HL-60 (cell line): Measurements from ENCODE around the gene GAB2.

Experiments
- DNase-seq, 2 experiments: peaks; one replicate each; pipeline ENCODE4 v3.0.0-alpha.2; 2010 to 2020; ENCODE audit warnings: low read depth in 1 of 2, low spot score in 1 of 2
- H3K27ac ChIP-seq: fragments of 250-450 bp; sonication (Bioruptor Pico); replicated peaks from 2 replicates; pipeline ENCODE4 v1.5.1; 2020; ENCODE audit warnings: mild to moderate bottlenecking, moderate library complexity
- H3K27me3 ChIP-seq: fragments of 250-450 bp; sonication (Bioruptor Pico); 2 replicates; pipeline ENCODE4 v1.5.1; 2021; ENCODE audit warnings: mild to moderate bottlenecking, moderate library complexity; ENCODE audit not compliant: insufficient read depth, poor library complexity, severe bottlenecking
- H3K4me3 ChIP-seq: replicated peaks from 2 replicates; pipeline ENCODE4 v1.5.1; 2011; ENCODE audit warnings: mild to moderate bottlenecking, control low read depth, low read length; ENCODE audit not compliant: insufficient read depth
- CTCF ChIP-seq: IDR thresholded peaks from one replicate; pipeline ENCODE4 v1.5.1; 2011; ENCODE audit warnings: low read length, control low read depth, inconsistent platforms; ENCODE audit not compliant: insufficient read depth
- GABPA ChIP-seq: IDR thresholded peaks from 2 replicates; pipeline ENCODE4 v1.6.1; 2012; ENCODE audit warnings: low read depth
- POLR2AphosphoS5 ChIP-seq: IDR thresholded peaks from 2 replicates; pipeline ENCODE4 v1.6.1; 2012; ENCODE audit warnings: low read depth
- REST ChIP-seq: IDR thresholded peaks from 2 replicates; pipeline ENCODE4 v1.6.1; 2012; ENCODE audit warnings: low read depth; ENCODE audit not compliant: insufficient replicate concordance
- SPI1 ChIP-seq: IDR thresholded peaks from 2 replicates; pipeline ENCODE4 v1.6.1; 2012; ENCODE audit warnings: low read depth, mild to moderate bottlenecking, borderline replicate concordance

GAB2 gene

GRCh38 chr11:78300108-78300839, 117.3 kb downstream of the GAB2 start:
- no peak overlapping the region for H3K4me3 ChIP-seq
- TF ChIP-seq SPI1 (no peak), POLR2AphosphoS5 (no peak), REST (no peak), CTCF (no peak), GABPA (no peak)
- H3K27ac ChIP-seq = no peak overlapping the region
- no peak for DNase-seq
- no peaks in the 10 kb centered on the region for H3K27me3 ChIP-seq

GRCh38 chr11:78299000-78299710, 118.5 kb downstream of the GAB2 start:
- no peak overlapping the region for H3K4me3 ChIP-seq
- TF ChIP-seq CTCF = no peak
- no peak for TF ChIP-seq REST
- TF ChIP-seq SPI1 = no peak
- TF ChIP-seq POLR2AphosphoS5 = no peak
- TF ChIP-seq GABPA = no peak
- no peak for DNase-seq
- H3K27me3 ChIP-seq = no peaks in the 10 kb centered on the region
- no peak overlapping the region for H3K27ac ChIP-seq

GRCh38 chr11:78298291-78298771, 119.3 kb downstream of the GAB2 start:
- no peak overlapping the region for H3K4me3 ChIP-seq
- no peak overlapping the region for H3K27ac ChIP-seq
- no peak for DNase-seq
- no peaks in the 10 kb centered on the region for H3K27me3 ChIP-seq
- no peak for TF ChIP-seq GABPA
- no peak for TF ChIP-seq POLR2AphosphoS5
- TF ChIP-seq SPI1 = no peak
- TF ChIP-seq CTCF = no peak
- no peak for TF ChIP-seq REST
